H54 (cell line): ENCODE measurements around the gene ATP8A2.

Experiments used
- DNase-seq: peaks from one replicate; pipeline ENCODE4 v3.0.0; 2011; ENCODE audit warnings: low spot score, mixed read lengths; ENCODE audit not compliant: insufficient read length
- FAIRE-seq: peaks from 3 replicates; lab custom pipeline; 2011; peaks lifted over from hg19 to GRCh38; lab: Jason Lieb, UNC
- POLR2A ChIP-seq: IDR thresholded peaks from 2 replicates; pipeline ENCODE4 v1.6.1; 2011; ENCODE audit warnings: low read depth, mild to moderate bottlenecking, low read length

ATP8A2 gene

GRCh38 chr13:25574437-25575411 lies 202.9 kb downstream of the ATP8A2 start:
- TF ChIP-seq POLR2A: no peak
- peak; percentile 23 for FAIRE-seq
- DNase-seq: peak; percentile 19

- FAIRE-seq: no peak
- DNase-seq: no peak
Observed at GRCh38 chr13:25575562-25575961, 203.8 kb downstream of the ATP8A2 start.

GRCh38 chr13:25578526-25578925 lies 206.8 kb downstream of the ATP8A2 start:
- DNase-seq (no peak), FAIRE-seq (no peak)
- no peak for TF ChIP-seq POLR2A

More at GRCh38 chr13:25575562-25575961, 203.8 kb downstream of the ATP8A2 start:
- TF ChIP-seq POLR2A: no peak

- no peak for DNase-seq
- TF ChIP-seq POLR2A: no peak
Observed at GRCh38 chr13:25579221-25579620, 207.4 kb downstream of the ATP8A2 start.

GRCh38 chr13:25581351-25581750 lies 209.6 kb downstream of the ATP8A2 start:
- no peak for TF ChIP-seq POLR2A
- FAIRE-seq (no peak), DNase-seq (no peak)

More at GRCh38 chr13:25579221-25579620, 207.4 kb downstream of the ATP8A2 start:
- no peak for FAIRE-seq

- TF ChIP-seq POLR2A: no peak
- FAIRE-seq (no peak), DNase-seq (no peak)
Observed at GRCh38 chr13:25584087-25584486, 212.3 kb downstream of the ATP8A2 start.

- DNase-seq (no peak), FAIRE-seq (no peak)
- no peak for TF ChIP-seq POLR2A
Observed at GRCh38 chr13:25585000-25585399, 213.2 kb downstream of the ATP8A2 start.

GRCh38 chr13:25587326-25587980 lies 215.7 kb downstream of the ATP8A2 start:
- TF ChIP-seq POLR2A: no peak
- DNase-seq: no peak
- no peak for FAIRE-seq

GRCh38 chr13:25588336-25589060 lies 216.7 kb downstream of the ATP8A2 start:
- TF ChIP-seq POLR2A: no peak
- DNase-seq (no peak), FAIRE-seq (no peak)

- no peak for DNase-seq
- no peak for FAIRE-seq
- TF ChIP-seq POLR2A: no peak
Observed at GRCh38 chr13:25598421-25598820, 226.6 kb downstream of the ATP8A2 start.

- no peak for FAIRE-seq
- no peak for TF ChIP-seq POLR2A
- DNase-seq: no peak
Observed at GRCh38 chr13:25602176-25602575, 230.4 kb downstream of the ATP8A2 start.

GRCh38 chr13:25604106-25604505 lies 232.3 kb downstream of the ATP8A2 start:
- TF ChIP-seq POLR2A: no peak
- FAIRE-seq: no peak

GRCh38 chr13:25607096-25607495 lies 235.3 kb downstream of the ATP8A2 start:
- DNase-seq (no peak), FAIRE-seq (no peak)
- no peak for TF ChIP-seq POLR2A

More at GRCh38 chr13:25604106-25604505, 232.3 kb downstream of the ATP8A2 start:
- DNase-seq: no peak

GRCh38 chr13:25608181-25608580 lies 236.4 kb downstream of the ATP8A2 start:
- DNase-seq (no peak), FAIRE-seq (no peak)
- TF ChIP-seq POLR2A: no peak

GRCh38 chr13:25616674-25617073 lies 244.9 kb downstream of the ATP8A2 start:
- DNase-seq (no peak), FAIRE-seq (no peak)
- TF ChIP-seq POLR2A: no peak
